Measurements from ENCODE around the gene MT1F. TPM values are rescaled to one million over a fixed set of nuclear protein-coding genes. Genes with fewer than 3 reads are reported as not detected.
A peak's percentile ranks its signal among the peaks of the same experiment; 100 is the strongest.

MT1F gene
- polyA plus RNA-seq, 1 donor (not counting 4 experiments of a cell fraction or from before 2014, with no cell fraction given), result 2.3 TPM

DNA sequence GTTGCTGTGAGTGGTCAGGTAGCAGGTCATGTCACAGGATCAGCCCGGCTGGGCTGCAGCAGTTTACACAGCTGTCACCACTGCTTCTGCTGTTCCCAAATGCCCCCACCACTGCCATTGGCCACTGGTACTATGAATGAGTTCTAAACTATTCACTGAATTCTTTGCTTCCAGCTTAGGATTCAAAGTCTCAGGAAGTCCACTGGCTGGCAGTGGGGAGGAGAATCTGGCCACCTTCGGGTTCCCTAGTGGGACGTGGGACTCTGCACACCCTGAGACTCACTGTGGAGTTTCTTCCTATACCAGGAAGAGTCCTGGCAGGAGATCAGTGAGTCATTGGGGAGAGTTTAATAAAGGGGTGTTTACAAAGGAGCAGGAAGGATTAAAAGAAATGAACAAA lies 31.4 kb downstream of the MT1F start:
- Histone ChIP-seq H3K27ac (ENCODE audit: control insufficient read depth, insufficient read depth, low read length) (no peak overlapping the region), H3K79me2 (ENCODE audit: control insufficient read depth, insufficient read depth, low read length) (no peaks in the 10 kb centered on the region), H4K20me1 (ENCODE audit: control insufficient read depth, extremely low read depth, insufficient read depth, low read length) (no peaks in the 10 kb centered on the region), H3K36me3 (ENCODE audit: control insufficient read depth in 2 of 2, extremely low read depth in 1 of 2, insufficient read depth in 2 of 2, low read length in 2 of 2) (peaks cover 0 to 1% of the 10 kb centered on the region in 2 experiments), H3K9ac (ENCODE audit: control insufficient read depth, extremely low read depth, insufficient read depth, low read length) (no peak overlapping the region), H2AFZ (ENCODE audit: control insufficient read depth, low read length) (no peak overlapping the region), H3K9me3 (ENCODE audit: control insufficient read depth, low read depth, low read length) (peaks cover 1% of the 10 kb centered on the region), H3K9me1 (ENCODE audit: control insufficient read depth, extremely low read depth, insufficient read depth, low read length) (no peaks in the 10 kb centered on the region), H3K4me2 (ENCODE audit: control insufficient read depth, extremely low read depth, insufficient read depth, low read depth, low read length) (no peak overlapping the region), H3K27me3 (ENCODE audit: control insufficient read depth, extremely low read depth, insufficient read depth, low read length) (no peaks in the 10 kb centered on the region), H3K4me3 (ENCODE audit: control insufficient read depth in 2 of 3, extremely low read depth in 1 of 3, insufficient read depth in 2 of 3, low read depth in 1 of 3, low read length in 3 of 3) (no peak overlapping the region), H3K4me1 (ENCODE audit: control insufficient read depth, extremely low read depth, insufficient read depth, low read length) (peaks cover 35% of the 10 kb centered on the region)
- dilution Hi-C loops (cut with MboI; ENCODE audit: extremely low pct_ligation_motif_present, low sequenced_read_pairs), result no loop called here
- no peak for DNase-seq (ENCODE audit: low read depth, low spot score)
- TF ChIP-seq CTCF (optimal IDR thresholded peaks at IDR 0.05 in 1 of 3, IDR thresholded peaks at IDR 0.05 in 1 of 3, conservative IDR thresholded peaks at IDR 0.05 in 1 of 3; ENCODE audit: extremely low read depth in 1 of 3, insufficient read depth in 2 of 3, low read length in 3 of 3), result no peak
- TF ChIP-seq EZH2 (IDR thresholded peaks at IDR 0.05; ENCODE audit: low read length), result no peak
- FAIRE-seq, result peak; percentile 23

- FAIRE-seq (no peak), DNase-seq (ENCODE audit: low read depth, low spot score) (no peak)
- TF ChIP-seq CTCF (optimal IDR thresholded peaks at IDR 0.05 in 1 of 3, IDR thresholded peaks at IDR 0.05 in 1 of 3, conservative IDR thresholded peaks at IDR 0.05 in 1 of 3; ENCODE audit: extremely low read depth in 1 of 3, insufficient read depth in 2 of 3, low read length in 3 of 3), result no peak
- no peak for TF ChIP-seq EZH2 (IDR thresholded peaks at IDR 0.05; ENCODE audit: low read length)
- Histone ChIP-seq H3K9ac (ENCODE audit: control insufficient read depth, extremely low read depth, insufficient read depth, low read length) (no peak overlapping the region), H3K27ac (ENCODE audit: control insufficient read depth, insufficient read depth, low read length) (no peak overlapping the region), H3K36me3 (ENCODE audit: control insufficient read depth in 2 of 2, extremely low read depth in 1 of 2, insufficient read depth in 2 of 2, low read length in 2 of 2) (no peaks in the 10 kb centered on the region), H3K9me3 (ENCODE audit: control insufficient read depth, low read depth, low read length) (peaks cover 1% of the 10 kb centered on the region), H3K79me2 (ENCODE audit: control insufficient read depth, insufficient read depth, low read length) (no peaks in the 10 kb centered on the region), H3K4me3 (ENCODE audit: control insufficient read depth in 2 of 3, extremely low read depth in 1 of 3, insufficient read depth in 2 of 3, low read depth in 1 of 3, low read length in 3 of 3) (no peak overlapping the region), H3K4me1 (ENCODE audit: control insufficient read depth, extremely low read depth, insufficient read depth, low read length) (peaks cover 26% of the 10 kb centered on the region), H3K9me1 (ENCODE audit: control insufficient read depth, extremely low read depth, insufficient read depth, low read length) (no peaks in the 10 kb centered on the region), H3K27me3 (ENCODE audit: control insufficient read depth, extremely low read depth, insufficient read depth, low read length) (no peaks in the 10 kb centered on the region), H3K4me2 (ENCODE audit: control insufficient read depth, extremely low read depth, insufficient read depth, low read depth, low read length) (no peak overlapping the region), H4K20me1 (ENCODE audit: control insufficient read depth, extremely low read depth, insufficient read depth, low read length) (no peaks in the 10 kb centered on the region), H2AFZ (ENCODE audit: control insufficient read depth, low read length) (no peak overlapping the region)
- dilution Hi-C loops (cut with MboI; ENCODE audit: extremely low pct_ligation_motif_present, low sequenced_read_pairs), result no loop called here
Observed at GRCh38 chr16:56690420-56691122, 32.8 kb downstream of the MT1F start.
